Measurements from ENCODE around the gene FSCN2.

DNA sequence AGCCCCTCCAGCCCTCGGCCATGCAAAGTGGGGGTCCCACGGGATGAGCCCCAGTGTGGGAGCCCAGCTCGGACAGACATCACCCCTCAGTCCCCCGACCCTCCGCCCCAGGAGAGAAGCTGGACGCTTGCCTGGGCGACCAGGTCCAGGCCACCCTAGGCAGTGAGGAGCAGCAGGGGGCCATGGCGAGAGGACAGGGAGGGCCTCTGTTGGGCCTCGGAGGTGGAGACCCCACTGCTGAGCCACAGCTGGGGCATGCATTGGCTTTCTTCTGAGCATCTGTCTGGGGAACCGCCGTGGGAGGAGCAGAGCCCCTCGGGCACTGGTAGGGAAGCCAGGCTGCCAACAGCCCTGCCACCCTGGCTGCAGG is 28.6 kb upstream of the FSCN2 start:
- TF ChIP-seq, protein P1, sequence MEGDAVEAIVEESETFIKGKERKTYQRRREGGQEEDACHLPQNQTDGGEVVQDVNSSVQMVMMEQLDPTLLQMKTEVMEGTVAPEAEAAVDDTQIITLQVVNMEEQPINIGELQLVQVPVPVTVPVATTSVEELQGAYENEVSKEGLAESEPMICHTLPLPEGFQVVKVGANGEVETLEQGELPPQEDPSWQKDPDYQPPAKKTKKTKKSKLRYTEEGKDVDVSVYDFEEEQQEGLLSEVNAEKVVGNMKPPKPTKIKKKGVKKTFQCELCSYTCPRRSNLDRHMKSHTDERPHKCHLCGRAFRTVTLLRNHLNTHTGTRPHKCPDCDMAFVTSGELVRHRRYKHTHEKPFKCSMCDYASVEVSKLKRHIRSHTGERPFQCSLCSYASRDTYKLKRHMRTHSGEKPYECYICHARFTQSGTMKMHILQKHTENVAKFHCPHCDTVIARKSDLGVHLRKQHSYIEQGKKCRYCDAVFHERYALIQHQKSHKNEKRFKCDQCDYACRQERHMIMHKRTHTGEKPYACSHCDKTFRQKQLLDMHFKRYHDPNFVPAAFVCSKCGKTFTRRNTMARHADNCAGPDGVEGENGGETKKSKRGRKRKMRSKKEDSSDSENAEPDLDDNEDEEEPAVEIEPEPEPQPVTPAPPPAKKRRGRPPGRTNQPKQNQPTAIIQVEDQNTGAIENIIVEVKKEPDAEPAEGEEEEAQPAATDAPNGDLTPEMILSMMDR (conservative IDR thresholded peaks at IDR 0.05) = no peak
- TF ChIP-seq EZH2 (IDR thresholded peaks at IDR 0.05; ENCODE audit: low read depth) = no peak
